HepG2 (cell line): ENCODE results near the gene RASSF6. TPM values are rescaled to one million over a fixed set of nuclear protein-coding genes. Genes with fewer than 3 reads are reported as not detected.

Source experiments
- ATAC-seq: fragments of 200-7000 bp; cut with Tn5 transposase; 3 replicates; pipeline ENCODE4 v1.9.1; 2020; ENCODE audit warnings: mild to moderate bottlenecking, moderate library complexity
- BruUV-seq: library from RNA; stranded (reverse); fragments of 400-500 nt; replicated peaks from 2 replicates; lab custom pipeline; 2021; lab: Mats Ljungman, UMichigan
- CTCF ChIA-PET: fragments of 300-600 bp; formaldehyde crosslinking; extraction: SDS; loops from one replicate; lab custom pipeline; 2021; ENCODE audit warnings: low total read pairs, inconsistent platforms, low intra/inter-chr PET ratio; lab: Yijun Ruan, JAX
- POLR2A ChIA-PET: fragments of 350-600 bp; sonication (Branson Sonifier 250); formaldehyde crosslinking; loops from one replicate; lab custom pipeline; 2020; ENCODE audit warnings: antibody characterized with exemption, inconsistent platforms; lab: Yijun Ruan, JAX
- DNase-seq: peaks from one replicate; pipeline ENCODE4 v3.0.0-alpha.2; 2015; ENCODE audit warnings: low spot score
- FAIRE-seq: peaks from 3 replicates; lab custom pipeline; 2011; peaks lifted over from hg19 to GRCh38; lab: Jason Lieb, UNC
- H2AFZ ChIP-seq: one replicate; pipeline ENCODE4 v1.6.1; 2011; ENCODE audit warnings: low read length, inconsistent platforms
- H3K27ac ChIP-seq: fragments of 300-600 bp; 3 replicates; pipeline ENCODE4 v1.8.0; 2011; ENCODE audit warnings: mixed run types, mild to moderate bottlenecking, mixed read lengths, low read length, inconsistent platforms; ENCODE audit not compliant: insufficient read depth; ENCODE audit errors: extremely low read length
- H3K27me3 ChIP-seq, 2 experiments: fragments of 200-600 bp in 1 of 2; 2 replicates in 1 of 2; 3 replicates in 1 of 2; pipeline versions ENCODE4 v1.6.0 to v1.8.0; 2011; ENCODE audit warnings: low read length in 2 of 2, mild to moderate bottlenecking in 2 of 2, moderate library complexity in 2 of 2, inconsistent platforms in 1 of 2; ENCODE audit not compliant: insufficient read depth in 2 of 2, control insufficient read depth in 1 of 2
- H3K36me3 ChIP-seq, 2 experiments: fragments of 200-600 bp in 1 of 2; replicated peaks in 1 of 2; 2 replicates in 1 of 2; 3 replicates in 1 of 2; pipeline versions ENCODE4 v1.5.1 to v1.8.0; 2011; ENCODE audit warnings: low read length in 2 of 2, inconsistent platforms in 1 of 2; ENCODE audit not compliant: insufficient read depth in 2 of 2, control insufficient read depth in 1 of 2
- H3K4me1 ChIP-seq: 2 replicates; pipeline ENCODE4 v1.5.1; 2012; ENCODE audit warnings: low read length, inconsistent platforms; ENCODE audit not compliant: insufficient read depth
- H3K4me2 ChIP-seq: 2 replicates; pipeline ENCODE4 v1.6.0; 2011; ENCODE audit warnings: low read depth, low read length, inconsistent platforms
- H3K4me3 ChIP-seq, 3 experiments: fragments of 200-600 bp in 1 of 3; sonication (generic), shearing (Covaris generic) in 1 of 3; replicated peaks in 1 of 3; 2 replicates each; pipeline ENCODE4 v1.5.1; 2011 to 2016; ENCODE audit warnings: low read length in 3 of 3, inconsistent platforms in 2 of 3, low read depth in 2 of 3, mild to moderate bottlenecking in 2 of 3, control low read depth in 1 of 3, mixed read lengths in 1 of 3; ENCODE audit not compliant: insufficient read depth in 1 of 3
- H3K79me2 ChIP-seq: one replicate; pipeline ENCODE4 v1.6.1; 2011; ENCODE audit warnings: low read length, inconsistent platforms; ENCODE audit not compliant: insufficient read depth
- H3K9ac ChIP-seq: 2 replicates; pipeline ENCODE4 v1.6.0; 2011; ENCODE audit warnings: mild to moderate bottlenecking, low read depth, low read length, inconsistent platforms; ENCODE audit not compliant: insufficient read depth
- H3K9me3 ChIP-seq: 2 replicates; pipeline ENCODE4 v1.5.1; 2012; ENCODE audit warnings: mild to moderate bottlenecking, low read length
- H4K20me1 ChIP-seq: 2 replicates; pipeline ENCODE4 v1.6.0; 2011; ENCODE audit warnings: inconsistent platforms, mild to moderate bottlenecking, low read length, moderate library complexity; ENCODE audit not compliant: insufficient read depth
- ARNT ChIP-seq: fragments of 450-650 bp; IDR thresholded peaks from 2 replicates; pipeline ENCODE4 v1.6.1; 2017
- CREB1 ChIP-seq, 2 experiments: fragments of 450-650 bp in 1 of 2; IDR thresholded peaks; 2 replicates each; pipeline ENCODE4 v1.6.1; 2016 to 2017; ENCODE audit warnings: control low read depth in 1 of 2, mild to moderate bottlenecking in 1 of 2, missing compliant biosample characterization in 1 of 2, missing genetic modification characterization in 1 of 2
- DPF2 ChIP-seq: sonication (generic); formaldehyde crosslinking; IDR thresholded peaks from 2 replicates; pipeline ENCODE4 v1.4.0; 2020; ENCODE audit warnings: mild to moderate bottlenecking, low read depth, missing genetic modification reagents, borderline replicate concordance
- IKZF4 ChIP-seq: sonication (generic); formaldehyde crosslinking; IDR thresholded peaks from 2 replicates; pipeline ENCODE4 v1.5.1; 2020; ENCODE audit warnings: borderline replicate concordance, mild to moderate bottlenecking, low read depth, missing genetic modification reagents; ENCODE audit errors: not compliant biosample characterization
- MIXL1 ChIP-seq: IDR thresholded peaks from 2 replicates; pipeline ENCODE4 v1.6.1; 2016
- NFATC3 ChIP-seq: sonication (generic); formaldehyde crosslinking; IDR thresholded peaks from 2 replicates; pipeline ENCODE4 v1.5.1; 2020; ENCODE audit warnings: mild to moderate bottlenecking, missing genetic modification reagents
- PLRG1 ChIP-seq: fragments of 450-650 bp; conservative IDR thresholded peaks from 2 replicates; pipeline ENCODE4 v1.6.1; 2016
- SALL2 ChIP-seq: sonication (generic); formaldehyde crosslinking; IDR thresholded peaks from 2 replicates; pipeline ENCODE4 v1.8.1; 2023; ENCODE audit warnings: mild to moderate bottlenecking, missing genetic modification reagents, inconsistent platforms
- STAG1 ChIP-seq: sonication (generic); formaldehyde crosslinking; IDR thresholded peaks from 2 replicates; pipeline ENCODE4 v1.4.0; 2020; ENCODE audit warnings: missing genetic modification reagents
- ZNF101 ChIP-seq: sonication (generic); formaldehyde crosslinking; IDR thresholded peaks from 2 replicates; pipeline ENCODE4 v1.4.0; 2020; ENCODE audit warnings: mild to moderate bottlenecking, low read depth, missing genetic modification reagents, borderline replicate concordance
- ZNF17 ChIP-seq: sonication (generic); formaldehyde crosslinking; IDR thresholded peaks from 2 replicates; pipeline ENCODE4 v1.5.0; 2020; ENCODE audit warnings: mild to moderate bottlenecking, missing genetic modification reagents
- ZNF224 ChIP-seq: sonication (generic); formaldehyde crosslinking; IDR thresholded peaks from 2 replicates; pipeline ENCODE4 v1.5.0; 2020; ENCODE audit warnings: mild to moderate bottlenecking, missing genetic modification reagents
- ZNF432 ChIP-seq: sonication (generic); formaldehyde crosslinking; IDR thresholded peaks from 2 replicates; pipeline ENCODE4 v1.5.0; 2020; ENCODE audit warnings: missing genetic modification reagents, mild to moderate bottlenecking, borderline replicate concordance
- ZNF615 ChIP-seq: sonication (generic); formaldehyde crosslinking; IDR thresholded peaks from 2 replicates; pipeline ENCODE4 v1.5.0; 2020; ENCODE audit warnings: mild to moderate bottlenecking, missing genetic modification reagents, borderline replicate concordance
- ZNF652 ChIP-seq: IDR thresholded peaks from 2 replicates; pipeline ENCODE4 v1.6.1; 2016; ENCODE audit warnings: low read depth, borderline replicate concordance
- ZNF724P ChIP-seq: sonication (generic); formaldehyde crosslinking; IDR thresholded peaks from 2 replicates; pipeline ENCODE4 v1.8.0; 2022; ENCODE audit warnings: missing genetic modification reagents, borderline replicate concordance
- in situ Hi-C: cut with HindIII; loops from 2 replicates; pipeline ENCODE4 v1.10.0; 2017; ENCODE audit warnings: low pct_unique_long_range_greater_than_20kb; ENCODE audit not compliant: extremely low pct_ligation_motif_present
- intact Hi-C: fragments of 100-400 bp; cut with micrococcal nuclease; formaldehyde crosslinking; loops from one replicate; pipeline ENCODE4 v1.10.0; 2022; ENCODE audit not compliant: unreplicated experiment
- polyA plus RNA-seq, 8 experiments: library from polyadenylated mRNA; depleted of rRNA in 3 of 8; stranded (reverse) in 7 of 8; unstranded in 1 of 8; fragments of >200 nt; fragmentation: Illumina TruSeq in 4 of 8; extraction: Trizol in 4 of 8; gene quantifications; 2 replicates each; pipeline versions ENCODE4 v1.2.1 to v1.2.3, GENCODE V29; 2011 to 2016; ENCODE audit warnings: low read depth in 4 of 8, missing spikeins in 1 of 8, mixed read lengths in 1 of 8; ENCODE audit not compliant: insufficient read depth in 1 of 8
- total RNA-seq, 5 experiments: library from RNA; depleted of rRNA; stranded (reverse); fragments of >200 nt; fragmentation: Illumina TruSeq; extraction: Trizol; gene quantifications; 2 replicates each; pipeline ENCODE4 v1.2.3, GENCODE V29; 2016; ENCODE audit warnings: low read depth in 1 of 5
- TF ChIP-seq, protein P1 (sequence below): sonication (generic); formaldehyde crosslinking; IDR thresholded peaks from 2 replicates; pipeline ENCODE4 v1.5.1; 2020; ENCODE audit warnings: missing genetic modification reagents, mild to moderate bottlenecking, borderline replicate concordance

The RASSF6 gene
- total and polyA plus RNA-seq, 2 of the 13 experiments (the other 11 are each of a cell fraction or from before 2014, with no cell fraction given) = 0.03 to 0.11 TPM

DNA sequence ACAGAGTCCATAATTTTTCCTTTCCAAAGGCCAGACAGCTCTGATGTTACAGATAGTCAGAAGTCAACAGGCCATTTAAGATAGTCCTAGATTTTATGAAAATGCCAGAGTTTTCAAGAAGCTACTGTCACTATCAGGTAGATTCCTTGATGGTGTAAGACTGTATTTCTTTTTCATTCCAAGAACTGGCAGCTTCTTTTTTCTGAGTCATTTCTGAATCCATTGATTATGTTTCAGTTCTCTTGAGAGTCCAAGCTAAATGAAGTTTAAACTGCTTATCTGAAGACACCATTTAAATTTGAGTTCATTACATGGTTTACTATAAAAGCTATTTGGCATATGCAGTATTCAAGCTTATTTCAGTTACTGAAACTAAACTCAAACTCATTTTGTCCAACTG is 44.6 kb downstream of the RASSF6 start:
- no TSS peak for BruUV-seq
- H3K27me3 ChIP-seq = no peaks in the 10 kb centered on the region
- H3K9me3 ChIP-seq = no peaks in the 10 kb centered on the region
- H2AFZ ChIP-seq = no peak overlapping the region
- no peaks in the 10 kb centered on the region for H3K79me2 ChIP-seq
- H4K20me1 ChIP-seq = no peaks in the 10 kb centered on the region
- intact Hi-C loops = loop anchor here (10.0 kb wide), 1 partner anchor 559 kb away; no protein-coding TSS in a partner anchor
- H3K4me2 ChIP-seq = no peak overlapping the region
- no peaks in the 10 kb centered on the region for H3K36me3 ChIP-seq
- no peaks in the 10 kb centered on the region for H3K4me1 ChIP-seq
- no peak overlapping the region for H3K27ac ChIP-seq
- FAIRE-seq (no peak), ATAC-seq (no peak), DNase-seq (no peak)
- POLR2A ChIA-PET = no interaction called here
- H3K4me3 ChIP-seq = no peak overlapping the region
- in situ Hi-C loops = loop anchor here (25.0 kb wide), 1 partner anchor 238 kb away; no protein-coding TSS in a partner anchor
- no peak overlapping the region for H3K9ac ChIP-seq
- TF ChIP-seq STAG1 (CRISPR knock-in tag) (no peak), ARNT (no peak), ZNF17 (no peak), PLRG1 (no peak), DPF2 (CRISPR knock-in tag) (no peak), ZNF615 (CRISPR knock-in tag) (no peak), IKZF4 (CRISPR knock-in tag) (no peak), ZNF432 (CRISPR knock-in tag) (no peak), MIXL1 (CRISPR knock-in tag) (no peak), ZNF652 (no peak), CREB1 (IDR thresholded peaks at IDR 0.05) (no peak), CREB1 (CRISPR knock-in tag; IDR thresholded peaks at IDR 0.05) (no peak), ZNF724P (no peak), NFATC3 (CRISPR knock-in tag) (no peak), ZNF224 (CRISPR knock-in tag) (no peak), SALL2 (no peak), ZNF101 (CRISPR knock-in tag) (no peak)
- TF ChIP-seq, protein P1, sequence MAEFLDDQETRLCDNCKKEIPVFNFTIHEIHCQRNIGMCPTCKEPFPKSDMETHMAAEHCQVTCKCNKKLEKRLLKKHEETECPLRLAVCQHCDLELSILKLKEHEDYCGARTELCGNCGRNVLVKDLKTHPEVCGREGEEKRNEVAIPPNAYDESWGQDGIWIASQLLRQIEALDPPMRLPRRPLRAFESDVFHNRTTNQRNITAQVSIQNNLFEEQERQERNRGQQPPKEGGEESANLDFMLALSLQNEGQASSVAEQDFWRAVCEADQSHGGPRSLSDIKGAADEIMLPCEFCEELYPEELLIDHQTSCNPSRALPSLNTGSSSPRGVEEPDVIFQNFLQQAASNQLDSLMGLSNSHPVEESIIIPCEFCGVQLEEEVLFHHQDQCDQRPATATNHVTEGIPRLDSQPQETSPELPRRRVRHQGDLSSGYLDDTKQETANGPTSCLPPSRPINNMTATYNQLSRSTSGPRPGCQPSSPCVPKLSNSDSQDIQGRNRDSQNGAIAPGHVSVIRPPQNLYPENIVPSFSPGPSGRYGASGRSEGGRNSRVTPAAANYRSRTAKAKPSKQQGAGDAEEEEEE (CRISPR knock-in tag) = no peak
- CTCF ChIA-PET = interaction anchor here (4.2 kb wide), 1 partner anchor 78 kb away, joined by 35 read pairs; no protein-coding TSS in a partner anchor
